Measurements from ENCODE around the gene STMN3. TPM values are rescaled to one million over a fixed set of nuclear protein-coding genes. Genes with fewer than 3 reads are reported as not detected.

The STMN3 gene
- total RNA-seq, 1 experiment from 2014 or later: 27.9 TPM

DNA sequence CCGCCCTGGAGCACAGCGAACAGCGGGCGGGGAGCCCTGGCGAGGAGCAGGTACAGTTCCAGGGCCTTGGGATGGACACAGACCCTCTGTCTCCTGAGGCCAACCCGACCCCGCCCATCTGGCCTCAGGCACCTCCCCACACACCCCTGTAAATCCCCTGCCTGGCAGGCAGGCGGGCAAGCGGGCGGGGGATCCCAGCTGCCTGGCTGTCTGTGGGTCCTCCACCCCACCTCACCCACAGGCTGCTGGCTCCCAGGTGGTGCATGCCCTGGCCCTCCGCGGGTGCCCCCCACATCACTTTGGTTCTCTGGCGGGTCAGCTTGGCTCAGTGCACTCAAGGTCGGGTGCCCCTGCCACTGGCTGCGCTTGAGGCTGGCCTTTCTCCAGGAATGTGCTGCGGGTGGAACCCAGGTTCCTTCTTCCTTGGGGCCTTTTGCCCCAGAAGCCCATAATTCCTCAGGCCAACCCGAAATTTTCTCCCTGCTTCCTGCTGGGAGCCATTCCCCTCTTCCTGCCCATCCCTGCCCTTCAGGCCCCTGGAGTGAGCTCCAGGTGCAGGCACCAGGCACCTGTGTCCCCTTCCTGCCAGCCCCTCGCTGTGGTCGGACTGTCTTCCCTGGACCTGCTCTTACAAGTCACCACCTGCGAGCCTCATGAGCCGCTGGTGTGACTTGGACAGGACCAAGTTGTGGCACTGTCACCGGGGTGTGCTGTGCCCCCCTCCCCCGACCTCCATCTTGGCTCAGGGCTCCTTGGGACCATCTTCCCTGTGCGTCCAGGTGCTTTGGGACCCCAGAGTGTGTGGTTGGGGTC is 37.9 kb upstream of the STMN3 start:
- TF ChIP-seq, protein P1, sequence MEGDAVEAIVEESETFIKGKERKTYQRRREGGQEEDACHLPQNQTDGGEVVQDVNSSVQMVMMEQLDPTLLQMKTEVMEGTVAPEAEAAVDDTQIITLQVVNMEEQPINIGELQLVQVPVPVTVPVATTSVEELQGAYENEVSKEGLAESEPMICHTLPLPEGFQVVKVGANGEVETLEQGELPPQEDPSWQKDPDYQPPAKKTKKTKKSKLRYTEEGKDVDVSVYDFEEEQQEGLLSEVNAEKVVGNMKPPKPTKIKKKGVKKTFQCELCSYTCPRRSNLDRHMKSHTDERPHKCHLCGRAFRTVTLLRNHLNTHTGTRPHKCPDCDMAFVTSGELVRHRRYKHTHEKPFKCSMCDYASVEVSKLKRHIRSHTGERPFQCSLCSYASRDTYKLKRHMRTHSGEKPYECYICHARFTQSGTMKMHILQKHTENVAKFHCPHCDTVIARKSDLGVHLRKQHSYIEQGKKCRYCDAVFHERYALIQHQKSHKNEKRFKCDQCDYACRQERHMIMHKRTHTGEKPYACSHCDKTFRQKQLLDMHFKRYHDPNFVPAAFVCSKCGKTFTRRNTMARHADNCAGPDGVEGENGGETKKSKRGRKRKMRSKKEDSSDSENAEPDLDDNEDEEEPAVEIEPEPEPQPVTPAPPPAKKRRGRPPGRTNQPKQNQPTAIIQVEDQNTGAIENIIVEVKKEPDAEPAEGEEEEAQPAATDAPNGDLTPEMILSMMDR (IDR thresholded peaks at IDR 0.05; ENCODE audit: insufficient read depth in 1 of 2, low read depth in 1 of 2, low read length in 1 of 2, severe bottlenecking in 1 of 2, unreplicated experiment in 1 of 2): no peak
- intact Hi-C loops (cut with micrococcal nuclease; ENCODE audit: unreplicated experiment): loop anchor here (5.0 kb wide), 1 partner anchor 154 kb away; the partner anchor contains the start of gene PTK6
- H3K4me1 Mint-ChIP-seq (ENCODE audit: low read depth, unreplicated experiment): no peaks in the 10 kb centered on the region
- H3K27me3 ChIP-seq (replicated peaks; ENCODE audit: control insufficient read depth, insufficient read depth, low read length): no peaks in the 10 kb centered on the region
- H3K4me3 ChIP-seq (ENCODE audit: low read depth, low read length): no peak overlapping the region
- H3K9me3 ChIP-seq: peaks cover 3% of the 10 kb centered on the region; the same call in 1 of the 2 replicates
- POLR2A ChIA-PET: no interaction called here
- DNase-seq: peak in 1 of 2 experiments; percentile 35
- H3K36me3 ChIP-seq (ENCODE audit: control insufficient read depth, insufficient read depth, low read length): no peaks in the 10 kb centered on the region; the same call in 1 of the 2 replicates
- H3K27ac Mint-ChIP-seq (ENCODE audit: unreplicated experiment): peak overlapping the region; percentile 1
- H3K36me3 Mint-ChIP-seq (ENCODE audit: insufficient read depth, unreplicated experiment): peaks cover 93% of the 10 kb centered on the region
- H3K4me1 ChIP-seq: peaks cover 16% of the 10 kb centered on the region
- CTCF ChIA-PET: no interaction called here
- H3K27me3 Mint-ChIP-seq (ENCODE audit: insufficient read depth, unreplicated experiment): peaks cover under 1% of the 10 kb centered on the region
- H3K9me3 Mint-ChIP-seq (ENCODE audit: unreplicated experiment): no peaks in the 10 kb centered on the region
- BruUV-seq (replicated peaks): no TSS peak
- H3K4me3 Mint-ChIP-seq (ENCODE audit: unreplicated experiment): no peak overlapping the region

DNA sequence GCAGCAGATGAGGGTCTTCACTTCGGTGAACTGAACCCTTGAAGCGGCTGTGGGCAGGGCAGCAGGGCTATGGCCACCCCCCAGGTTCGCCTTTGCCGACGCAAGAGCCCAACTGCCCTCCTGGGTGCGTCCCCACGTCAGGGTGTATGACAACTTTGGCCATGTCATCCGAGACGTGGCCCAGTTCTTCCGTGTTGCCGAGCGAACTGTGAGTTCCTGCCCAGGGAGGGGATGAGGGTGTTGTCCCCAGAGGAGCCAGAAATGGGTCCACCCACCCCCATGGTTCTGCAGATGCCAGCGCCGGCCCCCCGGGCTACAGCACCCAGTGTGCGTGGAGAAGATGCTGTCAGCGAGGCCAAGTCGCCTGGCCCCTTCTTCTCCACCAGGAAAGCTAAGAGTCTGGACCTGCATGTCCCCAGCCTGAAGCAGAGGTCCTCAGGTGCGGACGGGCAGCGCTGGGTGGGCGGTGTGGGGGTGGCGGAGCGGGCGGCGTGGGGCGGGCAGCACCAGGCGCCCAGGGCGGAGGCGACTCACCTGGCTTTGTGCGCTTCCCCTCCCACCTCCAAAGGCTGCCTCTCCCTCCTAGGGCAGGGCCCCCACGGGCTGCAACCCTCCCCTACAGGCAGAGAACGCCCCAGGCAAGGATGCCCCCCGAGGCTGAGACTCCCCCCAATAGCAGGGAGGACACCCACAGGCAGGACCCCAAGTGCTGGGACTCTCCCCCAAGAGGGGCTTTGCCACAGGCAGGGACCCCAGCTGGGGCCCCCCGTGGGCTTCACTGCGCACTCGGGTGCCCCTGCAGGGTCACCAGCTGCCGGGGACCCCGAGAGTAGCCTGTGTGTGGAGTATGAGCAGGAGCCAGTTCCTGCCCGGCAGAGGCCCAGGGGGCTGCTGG is 37.0 kb upstream of the STMN3 start:
- Mint-ChIP-seq H3K36me3 (ENCODE audit: insufficient read depth, unreplicated experiment) (peaks cover 91% of the 10 kb centered on the region), H3K9me3 (ENCODE audit: unreplicated experiment) (no peaks in the 10 kb centered on the region), H3K4me3 (ENCODE audit: unreplicated experiment) (no peak overlapping the region), H3K27ac (ENCODE audit: unreplicated experiment) (no peak overlapping the region), H3K27me3 (ENCODE audit: insufficient read depth, unreplicated experiment) (no peaks in the 10 kb centered on the region), H3K4me1 (ENCODE audit: low read depth, unreplicated experiment) (no peaks in the 10 kb centered on the region)
- Histone ChIP-seq H3K36me3 (ENCODE audit: control insufficient read depth, insufficient read depth, low read length) (no peaks in the 10 kb centered on the region; the same call in 1 of the 2 replicates), H3K4me1 (peaks cover 24% of the 10 kb centered on the region), H3K27me3 (replicated peaks; ENCODE audit: control insufficient read depth, insufficient read depth, low read length) (no peaks in the 10 kb centered on the region), H3K9me3 (peaks cover 3% of the 10 kb centered on the region; the same call in 1 of the 2 replicates), H3K4me3 (ENCODE audit: low read depth, low read length) (no peak overlapping the region)
- ChIA-PET POLR2A (no interaction called here), CTCF (no interaction called here)
- DNase-seq: no peak
- intact Hi-C loops (cut with micrococcal nuclease; ENCODE audit: unreplicated experiment): loop anchor here (5.0 kb wide), 1 partner anchor 153 kb away; the partner anchor contains the start of gene PTK6
- no TSS peak for BruUV-seq (replicated peaks)
- TF ChIP-seq, protein P1 (IDR thresholded peaks at IDR 0.05; ENCODE audit: insufficient read depth in 1 of 2, low read depth in 1 of 2, low read length in 1 of 2, severe bottlenecking in 1 of 2, unreplicated experiment in 1 of 2): no peak

Data from Caco-2 (cell line).